ENCODE data around the gene ZNF672.
"Not testable (repeated sequence)": the region's sequence is repeated elsewhere in the genome, so short reads cannot be mapped to it uniquely, and the experiment has no call there.

ZNF672 gene

GRCh38 chr1:248886237-248886895, 48.3 kb downstream of the ZNF672 start:
- no peak for DNase-seq (ENCODE audit: low read depth)

GRCh38 chr1:248889914-248890243, 51.9 kb downstream of the ZNF672 start:
- DNase-seq (ENCODE audit: low read depth): not testable (repeated sequence)

- DNase-seq (ENCODE audit: low read depth): no peak
Measured at GRCh38 chr1:248890549-248891498, 52.8 kb downstream of the ZNF672 start.

- no peak for DNase-seq (ENCODE audit: low read depth)
Measured at GRCh38 chr1:248891758-248892157, 53.7 kb downstream of the ZNF672 start.

GRCh38 chr1:248892590-248892989, 54.6 kb downstream of the ZNF672 start:
- DNase-seq (ENCODE audit: low read depth): no peak

- DNase-seq (ENCODE audit: low read depth): no peak
Measured at GRCh38 chr1:248894837-248895236, 56.8 kb downstream of the ZNF672 start.

GRCh38 chr1:248897412-248898337, 59.7 kb downstream of the ZNF672 start:
- DNase-seq (ENCODE audit: low read depth): no peak
